Astrocyte (in vitro differentiated cells and primary cell): ENCODE results near the gene CDC73. TPM values are rescaled to one million over a fixed set of nuclear protein-coding genes. Genes with fewer than 3 reads are reported as not detected.

ENCODE experiments used
- DNase-seq: peaks from one replicate; pipeline ENCODE4 v3.0.0-alpha.2; 2010; ENCODE audit warnings: low read depth
- FAIRE-seq: peaks from 2 replicates; lab custom pipeline; 2011; peaks lifted over from hg19 to GRCh38; lab: Jason Lieb, UNC
- H2AFZ ChIP-seq: 2 replicates; pipeline ENCODE4 v1.6.0; 2012; ENCODE audit warnings: low read depth, low read length, inconsistent platforms
- H3K27ac ChIP-seq: 2 replicates; pipeline ENCODE4 v1.5.1; 2011; ENCODE audit warnings: low read depth, low read length, inconsistent platforms
- H3K27me3 ChIP-seq: 2 replicates; pipeline ENCODE4 v1.6.0; 2011; ENCODE audit warnings: low read length, inconsistent platforms; ENCODE audit not compliant: insufficient read depth
- H3K36me3 ChIP-seq: 2 replicates; pipeline ENCODE4 v1.5.1; 2011; ENCODE audit warnings: low read length, inconsistent platforms; ENCODE audit not compliant: insufficient read depth
- H3K4me1 ChIP-seq: 2 replicates; pipeline ENCODE4 v1.5.1; 2011; ENCODE audit warnings: low read length, inconsistent platforms; ENCODE audit not compliant: insufficient read depth
- H3K4me2 ChIP-seq: 2 replicates; pipeline ENCODE4 v1.6.0; 2012; ENCODE audit warnings: low read length, inconsistent platforms
- H3K4me3 ChIP-seq: 2 replicates; pipeline ENCODE4 v1.5.1; 2011; ENCODE audit warnings: low read depth, mild to moderate bottlenecking, low read length, inconsistent platforms; ENCODE audit not compliant: insufficient read depth
- H3K79me2 ChIP-seq: 2 replicates; pipeline ENCODE4 v1.6.0; 2012; ENCODE audit warnings: mild to moderate bottlenecking, low read length, inconsistent platforms; ENCODE audit not compliant: insufficient read depth
- H3K9ac ChIP-seq: 2 replicates; pipeline ENCODE4 v1.6.0; 2012; ENCODE audit warnings: mild to moderate bottlenecking, low read length, inconsistent platforms
- H3K9me3 ChIP-seq: 2 replicates; pipeline ENCODE4 v1.5.1; 2012; ENCODE audit warnings: low read depth, mild to moderate bottlenecking, low read length, inconsistent platforms; ENCODE audit not compliant: insufficient read depth
- H4K20me1 ChIP-seq: 2 replicates; pipeline ENCODE4 v1.6.0; 2012; ENCODE audit warnings: low read length, inconsistent platforms; ENCODE audit not compliant: insufficient read depth
- H3K27ac Mint-ChIP-seq: one replicate; pipeline ENCODE4 v1.8.0; 2021; ENCODE audit warnings: mild to moderate bottlenecking, mixed read lengths; ENCODE audit not compliant: unreplicated experiment
- H3K27me3 Mint-ChIP-seq: one replicate; pipeline ENCODE4 v1.8.0; 2021; ENCODE audit warnings: low read depth, mixed read lengths; ENCODE audit not compliant: unreplicated experiment
- H3K36me3 Mint-ChIP-seq: one replicate; pipeline ENCODE4 v1.8.0; 2021; ENCODE audit warnings: low read depth, mixed read lengths; ENCODE audit not compliant: unreplicated experiment
- H3K4me1 Mint-ChIP-seq: one replicate; pipeline ENCODE4 v1.8.0; 2021; ENCODE audit warnings: low read depth, mixed read lengths; ENCODE audit not compliant: unreplicated experiment
- H3K4me3 Mint-ChIP-seq: one replicate; pipeline ENCODE4 v1.8.0; 2021; ENCODE audit warnings: mild to moderate bottlenecking, moderate library complexity, mixed read lengths; ENCODE audit not compliant: unreplicated experiment
- H3K9me3 Mint-ChIP-seq: one replicate; pipeline ENCODE4 v1.8.0; 2021; ENCODE audit warnings: mild to moderate bottlenecking, mixed read lengths; ENCODE audit not compliant: unreplicated experiment
- EZH2 ChIP-seq: IDR thresholded peaks from 2 replicates; pipeline ENCODE4 v1.6.1; 2012; ENCODE audit warnings: mild to moderate bottlenecking, low read length, inconsistent platforms; ENCODE audit not compliant: insufficient read depth
- total RNA-seq: library from RNA; stranded (reverse); gene quantifications from 2 replicates; pipeline ENCODE4 v1.2.1, GENCODE V29; 2021
- TF ChIP-seq, protein P1 (sequence below): IDR thresholded peaks from 2 replicates; pipeline ENCODE4 v1.5.1; 2011; ENCODE audit warnings: low read depth, mild to moderate bottlenecking, inconsistent platforms, low read length, moderate library complexity; ENCODE audit not compliant: insufficient read depth

CDC73 gene
- total RNA-seq, 1 donor from 2014 or later: 77.7 TPM

DNA sequence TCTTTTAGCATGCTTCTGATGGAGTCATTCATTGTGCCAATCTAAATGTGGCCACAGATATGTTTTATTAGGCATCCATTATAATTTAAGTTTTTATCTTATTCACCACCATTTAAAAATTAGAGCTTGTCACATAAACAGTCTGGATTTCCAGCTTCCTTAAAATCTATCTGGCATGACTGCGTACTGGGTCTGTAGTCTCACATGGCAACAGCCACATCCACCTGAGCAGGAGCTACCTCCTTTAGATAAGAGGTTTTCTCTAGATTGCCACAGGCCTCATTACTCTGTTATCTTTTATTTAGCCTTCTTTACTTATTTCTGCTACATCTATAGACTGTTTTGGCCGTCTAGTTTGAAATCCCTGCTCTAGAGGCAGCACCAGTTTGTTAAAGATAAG is 35.5 kb downstream of the CDC73 start:
- Histone ChIP-seq H3K4me2 (no peak overlapping the region), H3K4me1 (no peaks in the 10 kb centered on the region), H2AFZ (no peak overlapping the region), H3K27ac (no peak overlapping the region), H3K36me3 (peaks cover 9% of the 10 kb centered on the region), H3K27me3 (no peaks in the 10 kb centered on the region), H3K79me2 (peaks cover 38% of the 10 kb centered on the region), H3K9me3 (no peaks in the 10 kb centered on the region), H4K20me1 (peaks cover 29% of the 10 kb centered on the region), H3K4me3 (no peak overlapping the region), H3K9ac (no peak overlapping the region)
- H3K9me3 Mint-ChIP-seq: no peaks in the 10 kb centered on the region
- H3K4me3 Mint-ChIP-seq: no peak overlapping the region
- peaks cover 4% of the 10 kb centered on the region for H3K36me3 Mint-ChIP-seq
- FAIRE-seq: no peak
- no peak overlapping the region for H3K27ac Mint-ChIP-seq
- TF ChIP-seq EZH2: no peak
- TF ChIP-seq, protein P1, sequence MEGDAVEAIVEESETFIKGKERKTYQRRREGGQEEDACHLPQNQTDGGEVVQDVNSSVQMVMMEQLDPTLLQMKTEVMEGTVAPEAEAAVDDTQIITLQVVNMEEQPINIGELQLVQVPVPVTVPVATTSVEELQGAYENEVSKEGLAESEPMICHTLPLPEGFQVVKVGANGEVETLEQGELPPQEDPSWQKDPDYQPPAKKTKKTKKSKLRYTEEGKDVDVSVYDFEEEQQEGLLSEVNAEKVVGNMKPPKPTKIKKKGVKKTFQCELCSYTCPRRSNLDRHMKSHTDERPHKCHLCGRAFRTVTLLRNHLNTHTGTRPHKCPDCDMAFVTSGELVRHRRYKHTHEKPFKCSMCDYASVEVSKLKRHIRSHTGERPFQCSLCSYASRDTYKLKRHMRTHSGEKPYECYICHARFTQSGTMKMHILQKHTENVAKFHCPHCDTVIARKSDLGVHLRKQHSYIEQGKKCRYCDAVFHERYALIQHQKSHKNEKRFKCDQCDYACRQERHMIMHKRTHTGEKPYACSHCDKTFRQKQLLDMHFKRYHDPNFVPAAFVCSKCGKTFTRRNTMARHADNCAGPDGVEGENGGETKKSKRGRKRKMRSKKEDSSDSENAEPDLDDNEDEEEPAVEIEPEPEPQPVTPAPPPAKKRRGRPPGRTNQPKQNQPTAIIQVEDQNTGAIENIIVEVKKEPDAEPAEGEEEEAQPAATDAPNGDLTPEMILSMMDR: no peak
- H3K4me1 Mint-ChIP-seq: peaks cover 4% of the 10 kb centered on the region
- no peak for DNase-seq
- no peaks in the 10 kb centered on the region for H3K27me3 Mint-ChIP-seq

DNA sequence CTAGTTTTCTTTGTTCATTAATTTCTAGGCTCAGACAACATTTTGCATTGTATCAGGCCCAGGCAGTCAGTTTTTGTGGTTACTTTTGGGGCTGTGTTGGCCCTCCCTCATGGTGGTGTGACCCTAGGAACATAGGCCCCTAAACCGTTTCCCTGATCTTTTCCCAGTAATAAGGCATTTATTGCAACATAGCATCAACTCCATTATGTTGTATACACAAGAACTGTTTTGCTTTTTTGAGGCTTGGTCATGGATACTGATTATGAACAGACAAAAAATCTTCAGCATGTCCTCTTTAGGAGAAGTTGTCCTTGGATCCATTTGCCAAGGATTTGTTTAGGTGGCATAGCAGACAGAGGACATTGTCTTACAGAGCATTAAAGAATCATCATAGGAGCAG is 54.3 kb downstream of the CDC73 start:
- Histone ChIP-seq H3K9ac (no peak overlapping the region), H3K79me2 (peaks cover 70% of the 10 kb centered on the region), H3K27me3 (no peaks in the 10 kb centered on the region), H3K9me3 (no peaks in the 10 kb centered on the region), H3K36me3 (no peaks in the 10 kb centered on the region), H3K27ac (no peak overlapping the region), H3K4me3 (no peak overlapping the region), H3K4me1 (no peaks in the 10 kb centered on the region), H3K4me2 (no peak overlapping the region), H4K20me1 (peaks cover 44% of the 10 kb centered on the region), H2AFZ (no peak overlapping the region)
- peaks cover 1% of the 10 kb centered on the region for H3K4me1 Mint-ChIP-seq
- no peak overlapping the region for H3K4me3 Mint-ChIP-seq
- H3K27me3 Mint-ChIP-seq: no peaks in the 10 kb centered on the region
- TF ChIP-seq, protein P1: no peak
- no peak for TF ChIP-seq EZH2
- H3K9me3 Mint-ChIP-seq: no peaks in the 10 kb centered on the region
- no peak for DNase-seq
- H3K27ac Mint-ChIP-seq: no peak overlapping the region
- H3K36me3 Mint-ChIP-seq: peaks cover 5% of the 10 kb centered on the region
- no peak for FAIRE-seq

DNA sequence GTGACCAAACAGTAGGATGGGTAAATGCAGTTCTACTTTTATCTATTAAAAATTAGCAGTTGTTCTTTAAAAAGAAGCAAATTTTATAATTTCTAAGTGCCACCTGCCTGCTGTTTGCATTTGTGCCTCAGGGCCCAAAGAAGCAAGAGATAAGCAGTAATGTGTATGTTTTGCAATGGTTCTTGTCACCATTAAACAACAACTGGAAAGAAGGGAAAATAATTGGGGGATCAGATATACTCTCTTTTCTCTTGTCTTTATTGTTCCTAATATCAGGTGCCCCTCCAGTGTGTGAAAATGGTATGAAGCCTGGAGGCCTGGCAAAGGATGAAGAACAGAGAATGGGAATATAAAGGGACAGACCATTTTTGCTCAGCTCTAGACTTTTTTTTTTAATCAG is 55.0 kb downstream of the CDC73 start:
- no peaks in the 10 kb centered on the region for H3K9me3 ChIP-seq
- Mint-ChIP-seq H3K27ac (no peak overlapping the region), H3K9me3 (no peaks in the 10 kb centered on the region), H3K36me3 (peaks cover 2% of the 10 kb centered on the region), H3K4me3 (no peak overlapping the region), H3K4me1 (peaks cover 6% of the 10 kb centered on the region), H3K27me3 (no peaks in the 10 kb centered on the region)
- H4K20me1 ChIP-seq: peaks cover 44% of the 10 kb centered on the region
- DNase-seq (no peak), FAIRE-seq (no peak)
- peaks cover 67% of the 10 kb centered on the region for H3K79me2 ChIP-seq
- H3K4me1 ChIP-seq: no peaks in the 10 kb centered on the region
- no peak for TF ChIP-seq EZH2
- TF ChIP-seq, protein P1: no peak
- H2AFZ ChIP-seq: no peak overlapping the region
- no peak overlapping the region for H3K4me3 ChIP-seq
- no peak overlapping the region for H3K27ac ChIP-seq
- no peaks in the 10 kb centered on the region for H3K36me3 ChIP-seq
- no peak overlapping the region for H3K9ac ChIP-seq
- no peak overlapping the region for H3K4me2 ChIP-seq
- H3K27me3 ChIP-seq: no peaks in the 10 kb centered on the region
